A549 (cell line): ENCODE measurements around the gene HERC4. TPM values are rescaled to one million over a fixed set of nuclear protein-coding genes. Genes with fewer than 3 reads are reported as not detected.

ENCODE experiments used
- ATAC-seq, 2 experiments: fragments of 200-7000 bp in 1 of 2; fragments of >200 bp in 1 of 2; cut with Nextera tagmentation in 1 of 2; cut with Tn5 transposase in 1 of 2; 3 replicates each; pipeline versions ENCODE4 v1.8.0 to v1.9.1; 2018 to 2020; ENCODE audit warnings: mild to moderate bottlenecking in 1 of 2, moderate library complexity in 1 of 2
- CTCF ChIA-PET: fragments of 300-600 bp; sonication (Branson Sonifier 250); formaldehyde crosslinking; extraction: SDS; loops from one replicate; lab custom pipeline; 2021; ENCODE audit warnings: antibody characterized with exemption, inconsistent platforms; lab: Yijun Ruan, JAX
- POLR2A ChIA-PET: fragments of 350-600 bp; formaldehyde crosslinking; extraction: SDS; loops from one replicate; lab custom pipeline; 2021; ENCODE audit warnings: antibody characterized with exemption, inconsistent platforms; lab: Yijun Ruan, JAX
- DNase-seq, 2 experiments: peaks; one replicate each; pipeline versions ENCODE4 v3.0.0 to v3.0.0-alpha.2; 2011 to 2016; ENCODE audit warnings: low read depth in 1 of 2, low spot score in 1 of 2
- FAIRE-seq: peaks from 2 replicates; lab custom pipeline; 2011; peaks lifted over from hg19 to GRCh38; lab: Jason Lieb, UNC
- H3K27ac ChIP-seq, 2 experiments: fragments of >200 bp; sonication (Bioruptor Twin); formaldehyde crosslinking; 3 replicates each; pipeline ENCODE4 v1.5.1; 2016 to 2017
- H3K4me1 ChIP-seq: fragments of >200 bp; sonication (Bioruptor Twin); formaldehyde crosslinking; 3 replicates; pipeline ENCODE4 v1.6.1; 2016
- H3K4me2 ChIP-seq: fragments of >200 bp; sonication (Bioruptor Twin); formaldehyde crosslinking; 3 replicates; pipeline ENCODE4 v1.6.1; 2016
- H3K4me3 ChIP-seq: fragments of >200 bp; sonication (Bioruptor Twin); formaldehyde crosslinking; 3 replicates; pipeline ENCODE4 v1.5.1; 2016
- H3K9me3 ChIP-seq: fragments of >200 bp; sonication (Bioruptor Twin); formaldehyde crosslinking; 3 replicates; pipeline ENCODE4 v1.6.1; 2016
- ATOH8 ChIP-seq: fragments of 250-450 bp; sonication (Bioruptor Pico); IDR thresholded peaks from 2 replicates; pipeline ENCODE4 v1.5.0; 2020; ENCODE audit warnings: low read depth, mild to moderate bottlenecking, moderate library complexity
- BCL3 ChIP-seq: fragments of >200 bp; sonication (Bioruptor Twin); formaldehyde crosslinking; IDR thresholded peaks from 3 replicates; pipeline ENCODE4 v1.6.1; 2016
- CBX2 ChIP-seq: fragments of 200-600 bp; sonication (generic); IDR thresholded peaks from 2 replicates; pipeline ENCODE4 v1.6.1; 2016; ENCODE audit warnings: low read depth, mild to moderate bottlenecking, borderline replicate concordance
- CBX8 ChIP-seq: fragments of 200-600 bp; sonication (generic); IDR thresholded peaks from 2 replicates; pipeline ENCODE4 v1.6.1; 2016
- CHD2 ChIP-seq: fragments of 150-350 bp; IDR thresholded peaks from 2 replicates; pipeline ENCODE4 v1.6.1; 2014; ENCODE audit warnings: low read length; ENCODE audit not compliant: partially characterized antibody
- EHF ChIP-seq: fragments of 250-450 bp; sonication (Bioruptor Pico); IDR thresholded peaks from 2 replicates; pipeline ENCODE4 v1.5.0; 2020; ENCODE audit warnings: mild to moderate bottlenecking
- ELK1 ChIP-seq: fragments of 150-350 bp; IDR thresholded peaks from 2 replicates; pipeline ENCODE4 v1.6.1; 2014; ENCODE audit warnings: low read depth, mild to moderate bottlenecking, low read length
- FOSB ChIP-seq: fragments of 250-450 bp; sonication (Bioruptor Pico); IDR thresholded peaks from 2 replicates; pipeline ENCODE4 v1.5.0; 2020; ENCODE audit warnings: mild to moderate bottlenecking, moderate library complexity
- FOSL2 ChIP-seq, 2 experiments: fragments of 450-650 bp in 1 of 2; fragments of >200 bp in 1 of 2; sonication (Bioruptor Twin) in 1 of 2; formaldehyde crosslinking; IDR thresholded peaks; 2 replicates each; pipeline versions ENCODE4 v1.5.0 to v1.6.1; 2016 to 2020; ENCODE audit warnings: mild to moderate bottlenecking in 1 of 2, moderate library complexity in 1 of 2
- GATA3 ChIP-seq: IDR thresholded peaks from 2 replicates; pipeline ENCODE4 v1.6.1; 2012; ENCODE audit warnings: borderline replicate concordance
- HDAC2 ChIP-seq: fragments of 200-600 bp; sonication (generic); IDR thresholded peaks from 2 replicates; pipeline ENCODE4 v1.6.1; 2016
- HES2 ChIP-seq: fragments of >200 bp; sonication (Bioruptor Twin); formaldehyde crosslinking; IDR thresholded peaks from 2 replicates; pipeline ENCODE4 v1.6.1; 2016
- HMGXB4 ChIP-seq: fragments of 250-450 bp; sonication (Bioruptor Pico); IDR thresholded peaks from 2 replicates; pipeline ENCODE4 v1.5.0; 2021; ENCODE audit warnings: mild to moderate bottlenecking, moderate library complexity, borderline replicate concordance
- JUN ChIP-seq, 2 experiments: fragments of >200 bp; sonication (Bioruptor Twin); formaldehyde crosslinking; IDR thresholded peaks; 2 replicates in 1 of 2; 3 replicates in 1 of 2; pipeline ENCODE4 v1.6.1; 2016 to 2017
- KDM1A ChIP-seq: fragments of 200-600 bp; sonication (generic); IDR thresholded peaks from 2 replicates; pipeline ENCODE4 v1.6.1; 2016; ENCODE audit warnings: low read depth, mild to moderate bottlenecking
- KDM5A ChIP-seq: fragments of 200-600 bp; sonication (generic); IDR thresholded peaks from 2 replicates; pipeline ENCODE4 v1.6.1; 2016; ENCODE audit warnings: antibody characterized with exemption, mild to moderate bottlenecking
- MAX ChIP-seq: IDR thresholded peaks from 2 replicates; pipeline ENCODE4 v1.6.1; 2012
- MAZ ChIP-seq: fragments of 150-350 bp; IDR thresholded peaks from 2 replicates; pipeline ENCODE4 v1.6.1; 2014; ENCODE audit warnings: antibody characterized with exemption, low read depth, low read length, borderline replicate concordance
- NPAS2 ChIP-seq: fragments of 250-450 bp; sonication (Bioruptor Pico); IDR thresholded peaks from 2 replicates; pipeline ENCODE4 v1.8.0; 2022; ENCODE audit warnings: mild to moderate bottlenecking, moderate library complexity, borderline replicate concordance
- NR3C1 ChIP-seq: fragments of >200 bp; sonication (Bioruptor Twin); formaldehyde crosslinking; IDR thresholded peaks from 3 replicates; pipeline ENCODE4 v1.6.1; 2017
- PBX3 ChIP-seq: IDR thresholded peaks from 2 replicates; pipeline ENCODE4 v1.6.1; 2012
- PHF8 ChIP-seq: fragments of 200-600 bp; sonication (generic); IDR thresholded peaks from 2 replicates; pipeline ENCODE4 v1.6.1; 2016; ENCODE audit warnings: low read depth, mild to moderate bottlenecking, antibody characterized with exemption, moderate library complexity, borderline replicate concordance
- POLR2A ChIP-seq: IDR thresholded peaks from 2 replicates; pipeline ENCODE4 v1.6.1; 2012; ENCODE audit warnings: mild to moderate bottlenecking, low read length
- POLR2AphosphoS2 ChIP-seq: conservative IDR thresholded peaks from 2 replicates; pipeline ENCODE4 v1.6.1; 2012; ENCODE audit warnings: low read length, improper control_type of control experiment, inconsistent platforms
- RAD21 ChIP-seq, 2 experiments: fragments of >200 bp in 1 of 2; sonication (Bioruptor Twin) in 1 of 2; formaldehyde crosslinking in 1 of 2; IDR thresholded peaks in 1 of 2; conservative IDR thresholded peaks in 1 of 2; 2 replicates in 1 of 2; 3 replicates in 1 of 2; pipeline ENCODE4 v1.6.1; 2012 to 2018; ENCODE audit warnings: inconsistent platforms in 1 of 2
- USF2 ChIP-seq: fragments of 450-650 bp; IDR thresholded peaks from 2 replicates; pipeline ENCODE4 v1.6.1; 2014; ENCODE audit warnings: antibody characterized with exemption
- ZNF302 ChIP-seq: fragments of 250-450 bp; sonication (Bioruptor Pico); IDR thresholded peaks from 2 replicates; pipeline ENCODE4 v1.9.0; 2021; ENCODE audit warnings: inconsistent platforms, mild to moderate bottlenecking, moderate library complexity
- ZSCAN20 ChIP-seq: fragments of 250-450 bp; sonication (Bioruptor Pico); IDR thresholded peaks from 2 replicates; pipeline ENCODE4 v1.8.0; 2022; ENCODE audit warnings: mild to moderate bottlenecking, moderate library complexity
- WGBS: methylation state at CpG from one replicate; pipeline ENCODE4 v1.1.6; 2017; ENCODE audit errors: missing lambda C conversion rate; 5-methylcytosine and 5-hydroxymethylcytosine counted together
- polyA plus RNA-seq, 4 experiments: library from polyadenylated mRNA; depleted of rRNA in 3 of 4; stranded (reverse); fragments of >200 nt; fragmentation: RNase III in 1 of 4; extraction: RNeasy Plus Mini Kit Qiagen cat#74134 plus additional on column Dnase treatment in 1 of 4; gene quantifications; 2 replicates in 3 of 4; 3 replicates in 1 of 4; pipeline ENCODE4 v1.2.3, GENCODE V29; 2011 to 2017

The HERC4 gene
- polyA plus RNA-seq, 2 of the 4 experiments (the other 2 are of a cell fraction), result 43.2 to 51.3 TPM

- Histone ChIP-seq H3K4me3 (no peak overlapping the region), H3K9me3 (no peaks in the 10 kb centered on the region), H3K27ac (no peak overlapping the region), H3K4me2 (no peak overlapping the region), H3K4me1 (peaks cover 21% of the 10 kb centered on the region; the same call in 2 of the 3 replicates)
- FAIRE-seq, result no peak
- DNase-seq, result no peak
- ChIA-PET POLR2A (no interaction called here), CTCF (interaction anchor here (1.3 kb wide), 1 partner anchor 166 kb away, joined by 3 read pairs; no protein-coding TSS in a partner anchor)
- no peak for ATAC-seq
- 91% methylated on average over 5 of the region's 5 CpGs for WGBS
- no peak for TF ChIP-seq MAZ
- no peak for TF ChIP-seq RAD21 (conservative IDR thresholded peaks at IDR 0.05 in 1 of 2, IDR thresholded peaks at IDR 0.05 in 1 of 2)
- TF ChIP-seq ATOH8, result no peak
- no peak for TF ChIP-seq MAX
- TF ChIP-seq CHD2, result no peak
- no peak for TF ChIP-seq GATA3
- TF ChIP-seq PHF8, result no peak
- TF ChIP-seq PBX3, result no peak
- no peak for TF ChIP-seq POLR2A
- no peak for TF ChIP-seq HDAC2
- no peak for TF ChIP-seq USF2
- no peak for TF ChIP-seq KDM1A
- no peak for TF ChIP-seq POLR2AphosphoS2
- no peak for TF ChIP-seq FOSL2 (IDR thresholded peaks at IDR 0.05)
- no peak for TF ChIP-seq FOSL2 (CRISPR knock-in tag; IDR thresholded peaks at IDR 0.05)
- TF ChIP-seq HMGXB4 (CRISPR knock-in tag), result no peak
- TF ChIP-seq NR3C1, result no peak
- TF ChIP-seq KDM5A, result no peak
Measured at GRCh38 chr10:68046642-68047041, 28.4 kb downstream of the HERC4 start.

GRCh38 chr10:68043030-68043429, 32.1 kb downstream of the HERC4 start:
- H3K4me1 ChIP-seq, result peaks cover 21% of the 10 kb centered on the region; the same call in 2 of the 3 replicates
- H3K4me3 ChIP-seq, result no peak overlapping the region
- POLR2A ChIA-PET, result no interaction called here
- H3K27ac ChIP-seq, result no peak overlapping the region
- FAIRE-seq, result no peak
- TF ChIP-seq MAX, result no peak
- no peak for TF ChIP-seq JUN (IDR thresholded peaks at IDR 0.05)
- no peak for TF ChIP-seq HMGXB4 (CRISPR knock-in tag)
- no peak for TF ChIP-seq EHF (CRISPR knock-in tag)
- no peak for TF ChIP-seq CBX8
- no peak for TF ChIP-seq ELK1
- no peak for TF ChIP-seq HES2
- TF ChIP-seq PHF8, result no peak
- TF ChIP-seq ZNF302 (CRISPR knock-in tag), result no peak
- TF ChIP-seq BCL3, result no peak
- no peak for TF ChIP-seq CBX2
- TF ChIP-seq FOSB, result no peak
- no peak for TF ChIP-seq ZSCAN20 (CRISPR knock-in tag)
- TF ChIP-seq RAD21 (conservative IDR thresholded peaks at IDR 0.05 in 1 of 2, IDR thresholded peaks at IDR 0.05 in 1 of 2), result no peak
- TF ChIP-seq NPAS2 (CRISPR knock-in tag), result no peak
- H3K9me3 ChIP-seq, result no peaks in the 10 kb centered on the region
- no peak for DNase-seq
- CTCF ChIA-PET, result no interaction called here
- no peak overlapping the region for H3K4me2 ChIP-seq
- ATAC-seq, result no peak
